IMR-90 (cell line): ENCODE results near the gene CPT1A. TPM values are rescaled to one million over a fixed set of nuclear protein-coding genes. Genes with fewer than 3 reads are reported as not detected.

Source experiments
- ATAC-seq: fragments of 200-7000 bp; cut with Tn5 transposase; 2 replicates; pipeline ENCODE4 v1.9.1; 2020; ENCODE audit warnings: low read depth, mild to moderate bottlenecking, moderate library complexity
- BruUV-seq: library from RNA; stranded (reverse); fragments of 400-500 nt; replicated peaks from 2 replicates; lab custom pipeline; 2021; lab: Mats Ljungman, UMichigan
- CTCF ChIA-PET: fragments of 300-600 bp; formaldehyde crosslinking; extraction: SDS; loops from one replicate; lab custom pipeline; 2021; ENCODE audit warnings: antibody characterized with exemption; lab: Yijun Ruan, JAX
- POLR2A ChIA-PET: fragments of 300-600 bp; sonication (Branson Sonifier 250); formaldehyde crosslinking; loops from one replicate; lab custom pipeline; 2022; ENCODE audit warnings: antibody characterized with exemption; ENCODE audit not compliant: unreplicated experiment; lab: Charles Lee
- DNase-seq: peaks from one replicate; pipeline ENCODE4 v3.0.0; 2013
- H2AFZ ChIP-seq: replicated peaks from 2 replicates; pipeline ENCODE3; 2013; ENCODE audit warnings: low read length, mild to moderate bottlenecking; ENCODE audit not compliant: poor library complexity
- H2AK5ac ChIP-seq: 2 replicates; pipeline ENCODE4 v1.6.1; 2013; ENCODE audit warnings: low read depth, low read length, inconsistent platforms
- H2AK9ac ChIP-seq: replicated peaks from 2 replicates; pipeline ENCODE3; 2013; ENCODE audit warnings: mild to moderate bottlenecking, low read depth, low read length, moderate library complexity; ENCODE audit not compliant: poor library complexity
- H2BK120ac ChIP-seq: 2 replicates; pipeline ENCODE4 v1.6.1; 2013; ENCODE audit warnings: low read depth, low read length, inconsistent platforms
- H2BK15ac ChIP-seq: 3 replicates; pipeline ENCODE4 v1.6.1; 2013; ENCODE audit warnings: low read depth, low read length, inconsistent platforms
- H2BK20ac ChIP-seq: 2 replicates; pipeline ENCODE4 v1.6.1; 2013; ENCODE audit warnings: low read depth, mild to moderate bottlenecking, inconsistent platforms, low read length, moderate library complexity
- H2BK5ac ChIP-seq: 2 replicates; pipeline ENCODE4 v1.6.1; 2013; ENCODE audit warnings: mild to moderate bottlenecking, low read depth, low read length, inconsistent platforms; ENCODE audit not compliant: poor library complexity, severe bottlenecking
- H3K14ac ChIP-seq: replicated peaks from 2 replicates; pipeline ENCODE4 v1.6.1; 2013; ENCODE audit warnings: low read depth, low read length, inconsistent platforms
- H3K18ac ChIP-seq: 2 replicates; pipeline ENCODE4 v1.6.1; 2013; ENCODE audit warnings: low read depth, low read length, control low read depth
- H3K23ac ChIP-seq: 2 replicates; pipeline ENCODE4 v1.6.1; 2013; ENCODE audit warnings: low read depth, low read length, inconsistent platforms
- H3K27ac ChIP-seq: 2 replicates; pipeline ENCODE4 v1.5.1; 2013; ENCODE audit warnings: mild to moderate bottlenecking, control low read depth, low read length; ENCODE audit not compliant: insufficient read depth
- H3K27me3 ChIP-seq: 2 replicates; pipeline ENCODE4 v1.6.1; 2013; ENCODE audit warnings: low read length; ENCODE audit not compliant: control insufficient read depth, insufficient read depth
- H3K36me3 ChIP-seq: 2 replicates; pipeline ENCODE4 v1.6.1; 2013; ENCODE audit warnings: low read length, mixed read lengths; ENCODE audit not compliant: control insufficient read depth, insufficient read depth
- H3K4ac ChIP-seq: 2 replicates; pipeline ENCODE4 v1.6.1; 2013; ENCODE audit warnings: low read depth, low read length, inconsistent platforms
- H3K4me1 ChIP-seq: 2 replicates; pipeline ENCODE4 v1.6.1; 2013; ENCODE audit warnings: low read length, mixed read lengths; ENCODE audit not compliant: control insufficient read depth, insufficient read depth
- H3K4me2 ChIP-seq: 2 replicates; pipeline ENCODE4 v1.6.1; 2013; ENCODE audit warnings: low read depth, mild to moderate bottlenecking, control low read depth, low read length, moderate library complexity
- H3K4me3 ChIP-seq: 2 replicates; pipeline ENCODE4 v1.5.1; 2013; ENCODE audit warnings: low read depth, mild to moderate bottlenecking, control low read depth, low read length, moderate library complexity; ENCODE audit not compliant: insufficient read depth
- H3K56ac ChIP-seq: 2 replicates; pipeline ENCODE4 v1.6.1; 2013; ENCODE audit warnings: low read length, inconsistent platforms; ENCODE audit not compliant: insufficient read depth; ENCODE audit errors: extremely low read depth
- H3K79me1 ChIP-seq, 2 experiments: 2 replicates each; pipeline ENCODE4 v1.6.1; 2013; ENCODE audit warnings: low read length in 2 of 2, inconsistent platforms in 1 of 2, low read depth in 1 of 2
- H3K9ac ChIP-seq: 2 replicates; pipeline ENCODE4 v1.6.1; 2013; ENCODE audit warnings: low read depth, low read length, control low read depth
- H3K9me1 ChIP-seq: 2 replicates; pipeline ENCODE4 v1.6.1; 2013; ENCODE audit warnings: low read length, inconsistent platforms; ENCODE audit not compliant: insufficient read depth
- H3K9me3 ChIP-seq: 2 replicates; pipeline ENCODE4 v1.6.1; 2013; ENCODE audit warnings: low read length; ENCODE audit not compliant: control insufficient read depth, insufficient read depth
- H4K20me1 ChIP-seq: 2 replicates; pipeline ENCODE4 v1.6.1; 2013; ENCODE audit warnings: low read length, inconsistent platforms; ENCODE audit not compliant: insufficient read depth
- H4K5ac ChIP-seq: 2 replicates; pipeline ENCODE4 v1.6.1; 2013; ENCODE audit warnings: mild to moderate bottlenecking, low read depth, low read length, control low read depth
- H4K8ac ChIP-seq, 2 experiments: 2 replicates each; pipeline ENCODE4 v1.6.1; 2013; ENCODE audit warnings: low read depth in 2 of 2, low read length in 2 of 2, control low read depth in 1 of 2, inconsistent platforms in 1 of 2
- H4K91ac ChIP-seq: 2 replicates; pipeline ENCODE4 v1.6.1; 2013; ENCODE audit warnings: low read depth, low read length, inconsistent platforms; ENCODE audit not compliant: insufficient read depth
- BHLHE40 ChIP-seq: fragments of 150-350 bp; IDR thresholded peaks from 2 replicates; pipeline ENCODE4 v1.6.1; 2016; ENCODE audit warnings: mild to moderate bottlenecking, low read depth, low read length
- CEBPB ChIP-seq: IDR thresholded peaks from 2 replicates; pipeline ENCODE4 v1.6.1; 2012; ENCODE audit warnings: low read depth, low read length, improper control_type of control experiment
- CHD1 ChIP-seq: IDR thresholded peaks from 2 replicates; pipeline ENCODE4 v1.6.1; 2012; ENCODE audit warnings: low read depth, low read length, improper control_type of control experiment
- CTCF ChIP-seq: conservative IDR thresholded peaks from 2 replicates; pipeline ENCODE4 v1.5.1; 2012; ENCODE audit warnings: mild to moderate bottlenecking, low read depth, low read length, improper control_type of control experiment
- FOS ChIP-seq: fragments of 150-350 bp; IDR thresholded peaks from 2 replicates; pipeline ENCODE4 v1.6.1; 2016; ENCODE audit warnings: low read depth, low read length
- MAFK ChIP-seq: IDR thresholded peaks from 2 replicates; pipeline ENCODE4 v1.6.1; 2012; ENCODE audit warnings: low read depth, low read length, improper control_type of control experiment
- MAZ ChIP-seq: IDR thresholded peaks from 2 replicates; pipeline ENCODE4 v1.6.1; 2012; ENCODE audit warnings: low read depth, mild to moderate bottlenecking, low read length, improper control_type of control experiment, moderate library complexity, borderline replicate concordance
- MXI1 ChIP-seq: IDR thresholded peaks from 2 replicates; pipeline ENCODE4 v1.6.1; 2012; ENCODE audit warnings: low read depth, mild to moderate bottlenecking, low read length, moderate library complexity, borderline replicate concordance
- NFE2L2 ChIP-seq: fragments of 150-350 bp; IDR thresholded peaks from 2 replicates; pipeline ENCODE4 v1.6.1; 2016; ENCODE audit warnings: low read depth, mild to moderate bottlenecking, low read length
- RAD21 ChIP-seq: IDR thresholded peaks from 2 replicates; pipeline ENCODE4 v1.6.1; 2012; ENCODE audit warnings: low read length, improper control_type of control experiment
- RCOR1 ChIP-seq: IDR thresholded peaks from 2 replicates; pipeline ENCODE4 v1.6.1; 2012; ENCODE audit warnings: mild to moderate bottlenecking, low read length, improper control_type of control experiment; ENCODE audit not compliant: insufficient replicate concordance
- RFX5 ChIP-seq: IDR thresholded peaks from 2 replicates; pipeline ENCODE4 v1.8.0; 2012; ENCODE audit warnings: low read depth, mild to moderate bottlenecking, low read length, moderate library complexity
- SMC3 ChIP-seq: fragments of 150-350 bp; IDR thresholded peaks from 2 replicates; pipeline ENCODE4 v1.6.1; 2016; ENCODE audit warnings: low read depth, mild to moderate bottlenecking, antibody characterized with exemption, low read length, moderate library complexity
- USF2 ChIP-seq: fragments of 150-350 bp; IDR thresholded peaks from 2 replicates; pipeline ENCODE4 v1.6.1; 2017; ENCODE audit warnings: mild to moderate bottlenecking, antibody characterized with exemption, low read length, low read depth
- WGBS, 2 experiments: methylation state at CpG; one replicate each; pipeline versions ENCODE4 v1.1.5 to v1.1.7; 2013; ENCODE audit warnings: missing lambda C conversion rate in 2 of 2; ENCODE audit not compliant: insufficient read length in 1 of 2; ENCODE audit errors: extremely low coverage in 2 of 2; 5-methylcytosine and 5-hydroxymethylcytosine counted together
- dilution Hi-C: fragments of 300-500 bp; cut with HindIII; formaldehyde crosslinking; loops from one replicate; pipeline ENCODE4 v1.14.3; 2018; ENCODE audit warnings: low sequenced_read_pairs; ENCODE audit not compliant: unreplicated experiment
- in situ Hi-C: fragments of 300-500 bp; cut with MboI; formaldehyde crosslinking; loops from 3 replicates; pipeline ENCODE4 v1.14.3; 2019; ENCODE audit warnings: low sequenced_read_pairs, inconsistent platforms, mixed read lengths
- intact Hi-C: fragments of 100-400 bp; cut with micrococcal nuclease; formaldehyde crosslinking; loops from 2 replicates; pipeline ENCODE4 v1.10.0; 2022
- polyA plus RNA-seq, 3 experiments: library from polyadenylated mRNA; depleted of rRNA; stranded (reverse); fragments of >200 nt; gene quantifications; 2 replicates each; pipeline ENCODE4 v1.2.3, GENCODE V29; 2012; ENCODE audit warnings: low replicate concordance in 1 of 3
- total RNA-seq: library from RNA; depleted of rRNA; stranded (reverse); fragments of >200 nt; gene quantifications from 2 replicates; pipeline ENCODE4 v1.2.3, GENCODE V29; 2012
- TF ChIP-seq, protein P1 (sequence below): fragments of 150-350 bp; IDR thresholded peaks from 2 replicates; pipeline ENCODE4 v1.6.1; 2016; ENCODE audit warnings: low read depth, mild to moderate bottlenecking, low read length, moderate library complexity, borderline replicate concordance

The CPT1A gene
- total and polyA plus RNA-seq, 2 of the 4 experiments (the other 2 are of a cell fraction), result 15.4 to 21.3 TPM

GRCh38 chr11:68828155-68828931 is 13.4 kb downstream of the CPT1A start:
- Histone ChIP-seq H3K9ac (no peak overlapping the region), H2BK15ac (no peak overlapping the region), H3K56ac (no peak overlapping the region), H4K5ac (no peak overlapping the region), H3K23ac (no peak overlapping the region), H2AK5ac (no peak overlapping the region), H3K27me3 (no peaks in the 10 kb centered on the region), H3K9me1 (peaks cover 10% of the 10 kb centered on the region), H2BK5ac (no peak overlapping the region), H4K20me1 (peaks cover 62% of the 10 kb centered on the region), H3K79me1 (peaks cover 39 to 80% of the 10 kb centered on the region in 2 experiments), H3K14ac (no peak overlapping the region), H3K9me3 (no peaks in the 10 kb centered on the region), H2BK20ac (no peak overlapping the region), H3K18ac (no peak overlapping the region), H3K4me1 (peaks cover 3% of the 10 kb centered on the region), H2BK120ac (no peak overlapping the region), H3K4me2 (no peak overlapping the region), H2AK9ac (peak overlapping the region; percentile 16), H3K27ac (no peak overlapping the region), H3K36me3 (peaks cover 12% of the 10 kb centered on the region), H4K8ac (no peak overlapping the region), H3K4me3 (no peak overlapping the region), H3K4ac (no peak overlapping the region), H4K91ac (no peak overlapping the region), H2AFZ (no peak overlapping the region)
- ChIA-PET POLR2A (no interaction called here), CTCF (interaction anchor here (0.7 kb wide), 1 partner anchor 17 kb away, joined by 3 read pairs; no protein-coding TSS in a partner anchor)
- DNase-seq (no peak), ATAC-seq (no peak)
- intact Hi-C loops, result no loop called here
- WGBS, 2 experiments, result 84% methylated on average over 7 of the region's 20 CpGs; no CpG with 5 or more reads in 1 of the 2 experiments
- in situ Hi-C loops, result no loop called here
- BruUV-seq, result no TSS peak
- dilution Hi-C loops, result no loop called here
- TF ChIP-seq RCOR1 (no peak), CHD1 (no peak), FOS (no peak), USF2 (no peak), MAZ (no peak), RAD21 (no peak), SMC3 (no peak), CEBPB (no peak), RFX5 (no peak), CTCF (no peak), MXI1 (no peak), BHLHE40 (no peak), NFE2L2 (no peak), MAFK (no peak)
- TF ChIP-seq, protein P1, sequence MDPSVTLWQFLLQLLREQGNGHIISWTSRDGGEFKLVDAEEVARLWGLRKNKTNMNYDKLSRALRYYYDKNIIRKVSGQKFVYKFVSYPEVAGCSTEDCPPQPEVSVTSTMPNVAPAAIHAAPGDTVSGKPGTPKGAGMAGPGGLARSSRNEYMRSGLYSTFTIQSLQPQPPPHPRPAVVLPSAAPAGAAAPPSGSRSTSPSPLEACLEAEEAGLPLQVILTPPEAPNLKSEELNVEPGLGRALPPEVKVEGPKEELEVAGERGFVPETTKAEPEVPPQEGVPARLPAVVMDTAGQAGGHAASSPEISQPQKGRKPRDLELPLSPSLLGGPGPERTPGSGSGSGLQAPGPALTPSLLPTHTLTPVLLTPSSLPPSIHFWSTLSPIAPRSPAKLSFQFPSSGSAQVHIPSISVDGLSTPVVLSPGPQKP, result no peak
